ENCODE data around the gene TAP2. TPM values are rescaled to one million over a fixed set of nuclear protein-coding genes. Genes with fewer than 3 reads are reported as not detected.

Gene TAP2
- 36.6 and 42.7 TPM in 2 replicates for total RNA-seq

DNA sequence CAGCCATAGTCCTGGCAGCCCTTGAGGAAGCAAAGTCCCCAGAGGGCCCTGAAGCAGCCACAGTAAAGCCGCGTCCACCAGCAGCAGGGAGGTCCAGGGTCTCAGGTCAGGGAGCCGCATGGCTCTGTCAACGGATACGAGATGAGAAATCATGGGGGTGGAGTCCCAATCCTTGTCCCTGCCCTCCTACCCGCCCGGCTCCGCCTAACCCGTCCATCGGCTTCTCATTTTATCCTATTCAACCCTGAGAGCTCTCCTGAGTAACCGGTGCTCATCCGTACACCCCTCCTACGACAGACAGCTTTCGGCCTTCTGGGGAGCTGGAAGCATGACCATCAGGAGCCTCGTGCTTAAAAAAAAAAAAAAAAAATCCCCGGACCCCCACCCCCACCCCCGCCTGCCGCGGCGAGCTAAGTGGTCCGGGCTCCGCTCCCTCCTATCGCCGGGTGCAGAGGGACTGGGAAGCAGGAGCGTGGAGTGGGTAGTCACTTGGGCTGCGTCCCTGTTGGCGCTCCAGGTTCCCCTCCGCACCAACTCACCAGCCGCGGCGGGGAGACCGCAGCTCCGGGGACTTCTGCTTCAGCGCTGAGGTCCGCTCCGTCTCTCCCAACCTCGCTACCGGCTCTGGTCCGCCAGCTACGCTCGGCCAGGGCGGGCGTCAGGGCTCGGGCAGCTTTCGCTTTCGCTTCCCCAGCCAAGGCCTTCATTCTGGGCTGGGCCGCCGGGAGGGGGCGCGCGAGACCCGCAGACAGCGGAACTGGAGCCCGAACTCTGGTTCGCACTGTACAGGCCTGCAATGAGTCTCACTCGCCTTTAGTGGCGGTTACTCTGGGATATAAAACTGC, at the start of gene TAP2:
Gene TAP2 (minus strand): TSS at position 626 of the 845 bp plus-strand sequence. CDS start 506 bp downstream, at position 120.

DNA sequence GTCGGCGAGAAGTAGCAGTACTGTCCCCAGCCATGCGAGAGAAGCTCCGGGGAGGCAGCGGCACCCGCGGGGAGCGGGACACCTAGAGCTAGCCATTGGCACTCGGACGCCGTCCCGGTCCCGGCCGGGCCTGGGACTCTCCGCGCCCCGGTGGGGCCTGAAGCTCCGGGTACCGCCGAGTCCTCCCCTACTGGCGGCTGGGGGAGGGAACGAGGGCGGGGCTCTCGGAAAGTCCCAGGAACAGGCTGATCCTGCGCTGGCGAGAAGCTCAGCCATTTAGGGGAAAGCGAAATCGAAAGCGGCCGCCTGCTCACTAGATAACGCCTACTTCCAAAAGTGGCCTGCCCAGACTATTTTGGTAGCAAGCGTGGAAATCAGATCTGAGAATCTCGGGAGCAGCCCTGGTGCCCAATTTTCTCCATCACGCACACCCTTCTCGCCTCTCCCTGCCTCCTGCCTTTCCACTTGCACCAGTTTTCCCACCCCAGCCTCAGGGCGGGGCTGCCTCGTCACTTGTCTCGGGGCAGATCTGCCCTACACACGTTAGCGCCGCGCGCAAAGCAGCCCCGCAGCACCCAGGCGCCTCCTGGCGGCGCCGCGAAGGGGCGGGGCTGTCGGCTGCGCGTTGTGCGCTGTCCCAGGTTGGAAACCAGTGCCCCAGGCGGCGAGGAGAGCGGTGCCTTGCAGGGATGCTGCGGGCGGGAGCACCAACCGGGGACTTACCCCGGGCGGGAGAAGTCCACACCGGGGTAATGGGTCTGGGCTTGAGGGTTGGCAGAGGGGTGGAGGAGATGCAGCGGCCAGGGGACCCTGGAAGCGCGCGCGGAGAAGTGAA, 15.2 kb upstream of the TAP2 start, which contains the start of the genes PSMB9 and TAP1:
Gene PSMB9 (plus strand): TSS at position 652 of the 835 bp plus-strand sequence. CDS start 38 bp downstream, at position 690.
Gene TAP1 (minus strand): TSS at position 164 of the 835 bp plus-strand sequence. CDS start 68 bp downstream, at position 96.

DNA sequence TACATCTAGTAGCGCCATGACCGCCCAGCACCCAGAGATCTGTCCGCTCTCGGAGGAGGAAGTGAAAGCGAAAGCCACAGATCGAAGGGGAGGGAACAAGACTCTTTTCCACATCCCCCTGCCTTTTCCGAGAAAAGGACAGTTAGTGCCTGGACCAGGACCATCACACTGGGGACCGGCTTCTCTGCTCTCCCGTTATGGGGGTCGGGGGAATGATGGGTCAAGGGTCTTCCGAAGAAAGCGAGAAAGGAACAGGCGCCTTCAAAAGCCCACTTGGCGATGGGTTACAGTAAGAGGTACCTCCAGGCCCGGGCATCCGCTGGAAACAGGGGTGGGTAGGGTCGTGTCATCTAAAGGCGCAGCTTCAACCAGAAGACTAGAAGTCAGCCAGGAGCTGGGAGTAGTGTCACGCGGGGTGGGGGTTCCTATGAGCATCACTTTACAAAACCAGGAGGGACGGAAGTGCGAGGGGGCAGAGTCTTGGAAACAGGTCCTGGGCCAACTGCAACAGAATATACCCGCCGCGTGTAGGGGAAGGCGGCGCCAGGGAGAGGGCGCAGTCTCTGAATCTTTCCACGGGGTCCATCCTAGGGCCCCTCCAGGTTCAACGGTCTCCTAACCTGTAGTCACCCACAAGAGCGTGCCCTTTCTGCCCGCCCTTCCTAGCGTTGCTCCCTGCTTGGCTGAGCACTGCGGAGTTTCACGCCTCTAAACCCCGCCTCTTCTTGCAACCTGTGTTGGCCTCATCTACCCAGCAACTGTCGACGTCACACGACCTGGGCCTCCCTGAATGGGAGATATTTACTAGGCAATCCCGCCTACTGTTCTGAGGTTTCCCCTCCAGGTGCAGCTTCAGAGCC, 5.7 kb upstream of the TAP2 start, which contains the start of gene PSMB8:
Gene PSMB8 (minus strand): TSS at position 69 of the 860 bp plus-strand sequence. CDS start 51 bp downstream, at position 18.

GRCh38 chr6:32816746-32817204, 21.8 kb downstream of the TAP2 start, which contains the start of gene HLA-DOB:
HLA-DOB (minus strand) TSS chr6:32817002; CDS start chr6:32816951, 51 bp downstream.

Other genes starting within 250 kb of the TAP2 start
- gene HLA-DRB1, start 248.9 kb downstream of the TAP2 start, total RNA-seq = 0.09 and 8.3 TPM in 2 replicates
- gene HLA-DQA1, start 201.3 kb downstream of the TAP2 start, total RNA-seq = not detected in 2 replicates
- not detected in 2 replicates for gene HLA-DQB1, start 172.1 kb downstream of the TAP2 start, total RNA-seq
- gene HLA-DQA2, start 97.3 kb downstream of the TAP2 start, total RNA-seq = not detected in 2 replicates
- gene HLA-DQB2, start 75.2 kb downstream of the TAP2 start, total RNA-seq = not detected in 2 replicates
- 0.47 TPM in 1 of 2 replicates, not detected in the other for gene HLA-DOB, start 21.7 kb downstream of the TAP2 start, total RNA-seq
- gene PSMB8, start 5.3 kb upstream of the TAP2 start, total RNA-seq = 46.6 and 69.2 TPM in 2 replicates
- 35.1 and 52.2 TPM in 2 replicates for gene TAP1, start 15.0 kb upstream of the TAP2 start, total RNA-seq
- gene PSMB9, start 15.5 kb upstream of the TAP2 start, total RNA-seq = 8.6 and 32.4 TPM in 2 replicates
- 0.27 TPM in 1 of 2 replicates, not detected in the other for gene HLA-DMB, start 102.3 kb upstream of the TAP2 start, total RNA-seq
- gene HLA-DMA, start 114.4 kb upstream of the TAP2 start, total RNA-seq = 0.27 and 0.75 TPM in 2 replicates
- 48.0 and 63.6 TPM in 2 replicates for gene BRD2, start 129.9 kb upstream of the TAP2 start, total RNA-seq
- under 0.01 TPM in 1 of 2 replicates, not detected in the other for gene HLA-DOA, start 170.9 kb upstream of the TAP2 start, total RNA-seq
- gene HLA-DPA1, start 234.9 kb upstream of the TAP2 start, total RNA-seq = 1.9 and 3.5 TPM in 2 replicates
- gene HLA-DPB1, start 237.3 kb upstream of the TAP2 start, total RNA-seq = 6.3 and 9.2 TPM in 2 replicates

Measured in endothelial cell of coronary artery (primary cell).